ENCODE data around the gene RAB43. TPM values are rescaled to one million over a fixed set of nuclear protein-coding genes. Genes with fewer than 3 reads are reported as not detected.
A peak's percentile ranks its signal among the peaks of the same experiment; 100 is the strongest.

Gene RAB43
- total RNA-seq, 1 donor from 2014 or later: 68.8 TPM

DNA sequence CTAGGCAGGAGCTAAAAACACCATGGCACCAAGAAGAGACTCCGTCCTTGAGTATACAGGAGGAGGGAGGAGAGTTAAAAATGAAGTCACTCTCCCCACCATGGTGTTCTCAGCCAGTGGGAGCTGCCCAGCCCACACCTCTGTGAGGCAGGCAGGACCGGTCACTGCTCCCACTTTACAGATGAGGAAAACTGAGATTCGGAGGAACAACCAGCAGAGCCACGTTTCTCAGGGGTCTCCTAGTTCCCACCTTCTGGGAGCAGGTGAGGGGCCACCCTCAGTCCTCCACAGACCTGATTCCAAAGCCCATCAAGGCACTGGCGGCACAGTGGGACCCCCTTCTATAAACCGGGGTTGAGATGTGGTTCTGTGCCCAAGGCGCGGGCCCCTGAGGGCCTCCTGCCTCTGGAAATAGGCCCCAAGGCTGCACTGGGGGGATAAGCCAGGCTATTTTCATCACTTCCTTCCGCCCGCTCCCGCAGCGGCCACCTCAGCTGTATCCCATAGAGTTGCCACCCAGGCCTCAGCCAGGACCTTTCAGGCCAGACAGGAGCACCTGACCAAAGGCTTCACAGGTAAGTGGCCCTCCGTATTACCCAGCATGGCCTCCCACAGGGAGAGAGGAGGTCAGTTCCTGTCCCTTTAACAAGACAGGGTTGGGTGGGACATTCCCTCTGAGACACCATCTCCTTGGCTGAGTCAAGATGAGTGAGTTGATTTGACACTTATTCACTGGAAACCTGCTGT is 61.2 kb downstream of the RAB43 start, which contains the start of gene GP9:
GP9 (plus strand) TSS at position 504 of the 747 bp plus-strand sequence. CDS start 961 bp downstream, outside the sequence.
- no peak for DNase-seq

DNA sequence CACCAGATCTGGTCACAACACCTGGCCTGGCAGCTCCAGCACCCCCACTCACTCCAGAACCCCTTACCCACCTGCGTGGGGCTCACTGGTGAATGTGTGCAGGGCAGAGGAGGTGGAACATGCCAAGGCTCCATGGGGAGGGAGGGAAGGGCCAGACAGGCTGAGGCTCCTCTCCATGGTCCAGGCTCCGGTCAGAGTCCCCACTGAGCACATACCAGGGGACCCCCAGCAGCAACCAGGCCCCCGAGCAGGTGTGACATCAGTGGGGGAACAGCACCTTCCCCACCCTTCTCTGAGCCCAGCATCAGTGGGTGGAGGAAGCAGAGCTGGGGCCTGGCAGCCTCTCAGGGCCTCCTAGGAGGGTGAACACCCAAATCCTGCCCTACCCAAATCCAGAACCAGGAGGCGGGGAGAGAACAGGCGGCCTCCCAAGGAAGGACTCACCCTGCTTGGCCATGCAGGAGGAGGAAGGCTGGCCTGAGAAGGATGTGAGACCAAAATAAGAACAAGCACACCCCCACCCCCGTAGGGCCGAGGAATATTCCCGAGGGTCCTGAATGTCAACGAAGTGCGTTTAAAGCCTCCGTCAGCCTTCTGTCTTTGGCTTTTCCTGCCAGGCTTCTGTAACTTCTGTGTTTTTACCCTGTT is 62.2 kb downstream of the RAB43 start:
- no peak for DNase-seq

DNA sequence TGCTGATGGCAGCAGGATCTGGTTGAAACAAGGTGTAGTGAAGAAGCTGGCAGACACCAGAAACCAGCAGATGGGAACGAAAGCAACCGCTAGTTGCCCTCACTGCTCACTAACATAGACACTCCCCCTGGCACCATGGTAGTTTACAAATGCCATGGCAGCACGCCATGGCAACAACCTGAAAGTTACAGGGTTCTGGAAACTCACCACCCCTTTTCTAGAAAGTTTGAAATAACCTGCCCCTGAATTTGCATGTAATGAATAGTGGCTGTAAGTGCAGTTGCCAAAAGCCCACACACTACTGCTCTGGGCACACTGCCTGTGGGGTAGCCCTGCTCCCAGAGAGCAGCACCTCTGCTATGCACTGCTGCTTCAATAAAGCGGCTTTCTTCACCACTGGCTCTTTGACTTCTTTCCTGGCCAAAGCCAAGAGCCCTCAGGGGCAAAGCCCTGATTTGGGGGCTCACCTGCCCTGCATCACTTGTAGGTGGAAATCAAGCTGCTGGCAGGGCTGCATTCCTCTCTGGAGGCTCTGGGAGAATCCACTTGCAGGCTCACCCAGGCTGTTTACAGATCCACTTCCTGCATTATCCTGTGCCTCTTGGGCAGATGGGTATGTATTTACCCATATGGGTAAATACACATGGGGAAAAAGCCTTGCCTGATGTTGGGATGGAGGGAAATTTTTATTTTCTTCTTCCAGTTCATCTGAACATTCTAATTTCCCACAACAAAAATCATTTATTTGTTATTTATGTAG is 63.0 kb downstream of the RAB43 start:
- no peak for DNase-seq

DNA sequence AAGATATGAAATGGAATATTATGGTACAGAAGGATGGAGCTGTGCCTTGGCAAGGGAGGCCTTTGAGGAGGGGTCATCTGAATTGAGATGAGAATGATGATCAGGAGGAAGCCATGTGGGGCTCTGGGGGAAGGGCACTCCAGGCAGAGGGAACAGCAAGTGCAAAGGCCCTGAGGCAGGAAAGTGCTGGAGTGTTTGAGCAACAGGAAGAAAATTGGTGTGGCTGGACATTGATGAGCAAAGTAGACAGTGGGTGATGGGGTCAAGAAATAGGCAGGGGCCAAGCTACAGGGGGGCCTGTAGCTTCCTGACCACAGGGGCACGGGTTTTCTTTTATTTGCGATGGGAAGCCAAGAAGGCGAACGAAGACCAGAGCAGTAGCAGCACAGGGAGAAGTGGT is 64.4 kb downstream of the RAB43 start:
- no peak for DNase-seq

DNA sequence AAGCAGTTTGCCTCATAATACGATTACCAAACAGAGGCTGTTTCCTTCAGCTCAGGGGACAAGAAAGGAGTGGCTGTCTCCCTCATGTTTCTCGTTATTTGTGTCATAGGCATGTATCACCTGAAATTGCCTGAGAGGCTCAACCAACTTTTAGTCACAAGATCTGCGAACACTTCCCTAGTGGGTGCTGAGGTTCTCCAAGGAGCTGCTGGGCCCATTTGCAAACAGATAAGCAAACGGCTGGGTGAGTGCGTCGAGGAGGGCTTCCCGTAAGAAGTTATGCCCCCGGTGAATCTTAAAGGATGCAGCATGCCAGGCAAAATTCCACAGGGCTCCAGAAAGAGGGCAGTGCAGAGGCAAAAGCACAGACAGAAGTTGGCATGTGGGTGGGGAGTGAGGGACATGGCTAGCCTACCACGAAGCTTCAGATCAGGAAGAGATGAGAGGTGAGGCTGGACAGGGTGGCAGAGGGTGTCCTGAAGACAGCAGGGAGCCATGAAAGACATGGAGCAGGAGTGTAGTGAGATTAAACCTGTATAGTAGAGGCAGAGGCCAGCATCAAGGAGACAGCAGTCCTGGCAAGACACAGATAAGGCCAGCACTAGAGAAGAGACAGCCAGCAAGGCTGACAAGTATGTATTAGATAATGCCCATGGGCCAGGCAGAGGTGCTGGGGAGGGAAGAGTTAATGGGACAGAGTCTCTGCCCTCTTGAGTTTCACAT is 65.0 kb downstream of the RAB43 start:
- no peak for DNase-seq

DNA sequence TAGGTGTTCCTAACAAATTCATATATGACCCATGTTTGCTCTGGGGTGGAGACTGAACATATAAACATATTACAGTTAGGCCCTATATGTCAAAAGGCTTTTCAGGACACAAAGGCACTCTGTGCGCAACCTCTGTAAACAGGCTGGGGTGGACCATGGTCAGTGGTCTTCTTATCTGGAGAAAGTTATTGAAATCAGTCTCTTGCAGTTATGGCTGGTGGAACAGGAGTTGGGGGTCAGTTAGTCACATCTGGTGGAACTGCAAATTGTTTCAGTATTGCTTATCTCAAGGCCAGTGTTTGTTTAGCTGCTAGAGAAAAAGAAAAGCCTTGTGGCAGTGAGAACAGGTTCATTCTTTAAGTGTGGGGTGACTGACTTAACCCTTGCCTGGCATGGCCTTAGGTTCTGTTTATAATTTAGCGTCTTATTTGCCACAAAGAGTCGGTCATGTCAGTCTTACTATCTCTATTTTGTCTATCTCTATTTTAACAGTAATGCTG is 66.9 kb downstream of the RAB43 start:
- peak; percentile 18 for DNase-seq

DNA sequence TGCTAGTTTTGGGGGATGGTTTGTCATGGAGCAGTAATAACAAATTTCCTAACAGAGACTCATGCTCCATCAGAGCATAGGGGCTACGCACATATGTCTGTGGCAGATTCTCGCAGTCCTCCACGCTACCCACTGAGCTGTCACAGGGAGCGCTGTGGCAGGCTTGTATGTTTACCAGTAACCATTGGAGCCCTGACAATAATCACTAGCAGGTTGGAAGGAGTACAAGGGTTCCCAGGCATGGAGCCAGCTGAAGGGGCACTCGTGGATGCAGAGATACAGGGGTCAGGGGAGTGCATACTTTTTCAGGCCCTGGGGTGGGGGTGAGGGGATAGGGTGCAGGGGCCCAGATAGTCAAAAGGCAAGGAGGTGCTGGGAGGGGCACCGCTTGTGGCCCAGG is 68.9 kb downstream of the RAB43 start:
- DNase-seq: peak; percentile 30

DNA sequence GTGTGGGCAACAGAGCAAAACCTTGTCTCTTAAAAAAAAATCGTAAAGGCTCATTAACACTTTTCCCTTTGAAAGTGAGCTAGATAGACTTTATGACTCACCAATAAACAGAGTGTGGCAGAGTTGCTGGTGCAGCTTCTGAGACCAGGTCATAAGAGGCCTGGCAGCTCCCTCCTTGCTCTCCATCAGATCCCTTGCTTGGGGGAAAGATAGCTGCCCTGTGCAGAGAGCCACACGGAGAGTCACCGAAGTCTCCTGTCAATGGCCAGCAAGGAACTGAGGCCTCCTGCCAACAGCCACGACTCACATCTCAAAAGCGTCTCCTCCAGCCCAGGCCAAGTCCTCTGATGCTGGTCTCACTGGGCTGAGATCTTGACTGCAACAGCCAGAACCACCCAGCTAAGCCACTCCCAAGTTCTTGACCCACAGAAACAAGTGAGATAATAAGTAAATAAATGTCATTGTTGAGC is 69.7 kb downstream of the RAB43 start:
- no peak for DNase-seq

DNA sequence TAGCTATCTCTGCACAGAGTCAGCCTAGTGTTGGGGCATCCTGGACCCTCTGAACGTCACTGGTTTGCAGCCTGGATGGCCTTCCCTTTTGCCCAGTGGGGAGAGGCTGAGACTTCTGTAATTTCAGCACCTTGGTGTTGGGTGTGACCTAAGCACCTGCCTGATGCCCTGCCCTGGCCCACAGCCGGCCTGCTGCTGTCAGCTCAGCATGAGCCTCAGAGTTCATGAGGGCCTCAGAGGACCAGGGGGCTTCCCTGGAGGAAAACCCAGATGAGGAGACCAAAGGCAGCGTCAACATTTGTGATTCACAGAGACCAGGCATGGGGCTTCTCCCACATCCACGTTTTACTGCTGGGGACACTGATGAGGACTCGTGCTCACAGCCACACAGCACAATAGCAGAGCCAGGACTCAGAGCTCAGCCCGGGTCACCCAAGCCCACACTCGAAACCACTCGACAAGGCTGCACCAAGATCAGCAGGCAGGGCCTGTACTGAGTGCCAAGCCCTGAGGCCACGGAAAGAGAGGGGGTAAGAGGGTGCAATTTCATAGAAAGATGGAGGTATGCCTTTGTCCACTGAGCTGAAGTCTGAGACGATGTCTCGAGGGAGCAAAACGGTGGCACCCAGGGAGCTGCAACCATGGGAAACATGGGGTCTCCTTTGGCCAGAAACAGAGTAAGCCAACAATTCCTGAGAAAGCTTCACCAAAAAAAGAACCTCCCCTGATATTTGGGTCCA is 70.9 kb downstream of the RAB43 start:
- DNase-seq: no peak

DNA sequence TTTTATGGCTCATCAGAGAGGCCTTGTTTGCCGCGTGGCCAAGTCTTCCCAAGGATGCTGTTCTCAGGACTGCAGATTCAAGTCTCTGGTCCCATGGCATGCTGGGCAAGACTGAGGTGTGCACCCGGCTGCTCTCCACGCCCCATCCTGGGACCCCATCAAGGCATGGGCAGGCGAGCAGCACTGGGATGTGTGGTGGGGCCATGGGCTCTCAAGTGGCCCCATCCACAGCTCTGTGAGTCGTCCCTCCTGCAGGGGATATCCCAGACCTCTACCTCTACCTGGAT is 74.1 kb downstream of the RAB43 start:
- DNase-seq: no peak

DNA sequence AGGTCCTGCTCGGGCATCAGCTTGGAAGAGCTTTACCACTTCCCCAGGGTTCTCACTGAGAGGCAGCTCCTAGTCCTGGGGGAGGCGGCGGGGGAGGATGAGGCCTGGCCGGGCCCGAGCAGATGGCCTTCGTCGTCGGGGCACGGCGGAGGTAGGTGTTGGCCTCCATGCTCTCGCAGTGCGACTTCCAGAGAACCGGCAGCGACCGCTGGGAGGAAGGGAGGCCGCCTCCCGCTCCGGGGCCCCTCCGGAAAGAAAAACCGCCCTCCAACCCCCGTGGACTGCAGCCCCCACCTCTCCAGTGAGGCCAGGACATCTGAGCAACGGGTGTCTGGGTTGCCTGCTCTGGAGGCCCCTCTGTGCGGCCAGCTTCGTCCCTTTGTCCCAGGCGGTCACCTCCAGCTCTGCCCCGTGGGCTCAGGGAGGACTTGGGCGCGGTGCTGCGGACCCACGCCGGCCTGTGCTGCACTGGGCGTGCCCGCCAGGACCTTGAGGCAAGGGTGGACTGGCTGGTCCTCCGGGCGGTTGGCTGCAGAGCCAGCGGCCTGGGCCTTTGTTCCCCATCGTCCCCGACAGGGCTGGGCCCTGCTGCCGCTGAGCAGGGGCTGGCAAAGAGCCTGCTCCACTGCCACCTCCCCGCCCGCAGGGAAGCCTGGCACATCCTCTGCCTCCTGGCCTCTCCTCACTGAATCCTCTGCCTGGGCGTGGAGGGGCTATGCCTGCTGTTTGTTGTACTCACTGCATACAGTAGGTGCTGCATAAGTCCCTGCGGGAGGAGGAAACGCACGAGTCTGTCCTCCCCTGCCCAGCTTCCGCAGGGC is 74.7 kb downstream of the RAB43 start:
- no peak for DNase-seq

DNA sequence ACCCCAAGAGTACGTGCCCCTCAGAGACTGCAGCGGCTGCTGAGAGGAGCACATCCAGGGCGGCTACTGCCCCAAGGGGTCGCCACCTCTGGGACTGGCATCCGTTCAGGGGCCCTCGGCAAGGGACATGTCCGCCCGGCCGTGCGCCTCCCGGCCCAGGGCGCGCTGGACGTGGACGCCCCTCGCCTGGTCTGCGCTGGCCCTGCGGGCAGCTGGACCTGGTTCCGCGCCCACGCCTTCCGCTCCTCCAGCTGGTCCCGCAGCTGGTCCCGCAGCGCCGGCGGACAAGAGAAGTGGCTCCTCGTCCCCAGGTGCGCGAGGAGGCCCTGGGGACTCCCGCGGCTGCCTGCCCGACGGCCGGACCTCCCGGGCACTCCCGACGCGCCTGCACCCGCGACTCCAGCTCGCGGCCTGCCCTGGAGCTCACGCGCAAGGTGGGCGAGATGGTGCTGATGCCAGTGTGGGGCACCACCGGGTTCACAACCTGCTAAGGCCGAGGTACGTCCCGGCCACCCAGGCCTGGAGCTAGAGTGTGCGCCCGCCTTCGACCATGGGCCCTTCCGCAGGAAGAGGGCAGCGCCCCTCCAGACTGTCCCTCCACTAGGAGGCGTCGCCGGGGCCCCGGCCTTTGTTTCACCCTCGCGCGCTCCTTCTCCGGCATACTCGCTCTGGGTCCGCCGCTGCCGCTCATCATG is 75.4 kb downstream of the RAB43 start:
- peak; percentile 17 for DNase-seq

DNA sequence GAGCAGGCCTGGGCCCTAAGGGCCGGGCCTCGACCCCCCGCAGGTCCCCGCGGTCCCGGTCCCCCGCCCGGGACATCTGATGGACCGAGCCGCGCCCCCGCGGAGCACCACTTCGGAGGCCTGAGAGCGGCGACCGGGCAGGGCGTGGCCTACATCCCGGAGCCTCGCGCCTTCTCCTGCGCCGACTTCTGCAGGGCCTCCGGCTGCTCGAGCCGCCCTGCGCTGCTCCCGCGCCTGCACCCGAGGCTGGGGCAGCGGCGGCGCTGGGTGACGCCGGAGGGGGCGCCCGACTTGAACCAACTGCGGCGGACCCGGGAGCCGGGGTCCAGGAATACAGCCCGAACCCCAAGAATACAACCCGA is 75.9 kb downstream of the RAB43 start:
- peak; percentile 31 for DNase-seq

DNA sequence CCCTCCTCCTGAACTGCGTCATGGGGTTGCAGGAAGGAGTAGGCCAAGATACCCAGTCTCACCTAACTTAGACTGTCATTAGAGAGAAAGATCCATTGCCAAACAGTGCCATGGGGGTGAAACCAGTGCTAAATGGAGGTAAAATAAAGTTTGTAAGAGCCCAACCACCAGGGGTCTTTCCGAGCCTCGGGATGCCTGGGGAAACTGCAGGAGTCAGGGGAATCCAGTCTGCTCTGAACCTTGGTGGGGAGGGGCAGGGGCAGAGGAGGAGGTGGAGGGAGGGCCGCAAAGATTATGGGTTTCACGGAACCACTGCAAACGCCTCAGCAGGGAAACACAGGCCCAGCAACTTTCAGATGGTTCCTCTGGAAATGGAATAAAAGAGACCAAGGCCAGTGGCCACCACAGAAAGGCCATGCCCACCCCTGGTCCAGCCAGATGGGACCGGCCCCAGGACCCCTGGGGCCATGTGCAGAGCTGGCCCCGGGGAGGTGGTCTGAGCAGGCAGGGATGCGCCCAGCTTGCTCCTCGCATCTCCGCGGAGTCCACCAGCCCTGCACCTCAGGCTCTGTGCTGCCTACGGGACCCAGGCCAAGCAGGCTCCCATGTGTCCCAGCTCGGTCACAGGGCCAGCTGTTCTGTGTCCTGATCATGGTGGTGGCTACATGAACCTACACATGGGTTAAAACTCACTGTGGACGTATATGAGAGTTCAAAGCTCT is 80.9 kb downstream of the RAB43 start:
- no peak for DNase-seq

DNA sequence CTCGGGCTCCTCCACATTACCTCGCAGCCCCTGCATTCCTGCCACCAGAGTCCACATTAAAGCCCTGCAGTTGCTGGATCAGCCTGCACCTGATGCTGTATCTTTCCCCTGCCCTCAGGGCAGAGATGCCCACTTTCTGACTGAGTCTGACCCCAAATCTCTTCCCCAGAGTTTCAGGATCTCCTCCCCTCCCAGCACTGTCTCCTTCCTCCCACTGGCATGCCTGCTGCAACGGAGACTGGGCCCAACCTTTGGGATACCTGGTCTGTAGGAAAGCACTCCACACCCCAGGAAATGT is 81.6 kb downstream of the RAB43 start:
- DNase-seq: no peak

DNA sequence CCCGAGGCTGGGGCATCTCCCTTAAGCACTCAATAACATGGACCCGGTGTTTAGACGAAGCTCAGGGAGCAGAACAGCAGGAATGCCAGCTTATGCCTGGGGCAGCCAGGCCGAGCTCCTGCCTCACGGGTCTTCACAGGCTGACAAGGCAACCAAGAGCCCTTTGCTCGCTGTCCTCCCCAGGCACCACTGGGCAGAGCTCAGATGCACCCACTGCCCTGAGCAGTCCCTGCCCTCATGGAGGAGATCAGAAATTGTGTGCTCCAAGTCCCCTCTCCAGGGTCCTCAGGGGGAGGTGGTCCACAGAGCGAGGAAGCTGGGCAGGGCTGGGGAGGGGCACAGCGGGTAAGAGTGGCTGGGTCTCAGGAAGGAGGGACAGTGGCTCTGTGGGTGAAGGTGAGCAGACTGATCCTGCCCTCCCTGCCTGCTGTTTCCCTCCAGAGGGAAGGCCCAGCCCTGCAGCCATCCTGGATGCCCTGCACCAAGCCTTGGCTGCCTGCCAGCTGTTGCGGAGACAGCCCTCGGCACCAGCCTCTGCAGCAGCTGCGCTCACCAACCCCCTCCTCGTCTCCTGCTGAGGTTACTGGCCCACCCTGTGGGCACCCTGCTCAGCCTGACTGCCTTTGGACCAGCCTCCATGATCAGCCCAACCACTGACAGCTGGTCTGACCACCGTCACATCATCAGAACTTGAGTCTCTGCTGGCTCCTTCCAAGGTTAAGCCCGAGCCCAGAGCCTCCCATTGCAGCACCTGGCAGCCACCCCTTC is 82.1 kb downstream of the RAB43 start:
- peak; percentile 38 for DNase-seq

DNA sequence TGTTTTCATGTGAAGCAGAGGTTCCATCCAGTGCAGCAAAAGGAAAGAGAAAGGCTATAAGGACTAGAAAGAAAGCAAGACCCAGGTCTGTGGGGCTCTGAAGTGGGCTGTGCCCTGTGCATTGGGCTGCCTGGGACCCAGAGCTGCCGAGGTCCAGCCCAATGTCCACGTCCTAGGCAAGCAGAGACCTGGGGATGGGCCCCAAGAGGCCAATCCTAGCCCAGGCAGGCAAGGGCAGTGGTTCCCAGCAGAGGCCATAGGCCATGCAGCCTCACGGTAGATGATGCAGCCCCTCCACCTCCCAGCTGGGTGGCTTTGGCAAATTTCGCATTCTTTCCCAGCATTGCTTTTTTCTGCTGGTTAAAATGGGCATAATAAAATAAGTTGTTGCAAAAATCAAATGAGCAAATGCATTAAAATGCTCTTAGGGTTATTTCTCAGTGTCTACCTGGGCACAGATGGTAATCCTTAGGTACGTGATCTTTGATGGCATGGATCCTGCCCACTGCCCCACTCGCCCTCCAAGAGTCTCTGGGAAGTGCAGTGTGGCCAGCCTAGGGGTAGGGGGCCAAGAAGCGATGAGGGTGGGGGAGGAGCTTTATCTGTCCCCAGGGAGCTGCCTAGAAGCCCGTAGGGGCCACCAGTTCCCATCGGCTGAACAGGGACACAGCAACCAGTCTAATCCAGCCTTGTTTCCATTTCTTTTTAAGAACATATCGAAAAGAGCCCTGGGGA is 83.3 kb downstream of the RAB43 start:
- no peak for DNase-seq

All from dermis blood vessel endothelial cell (primary cell).